Esophagus muscularis mucosa (tissue), 4 donors: ENCODE data around the gene ARPC1B. TPM values are rescaled to one million over a fixed set of nuclear protein-coding genes. Genes with fewer than 3 reads are reported as not detected.
"Not testable (repeated sequence)": the region's sequence is repeated elsewhere in the genome, so short reads cannot be mapped to it uniquely, and the experiment has no call there.

ENCODE experiments used
- DNase-seq: peaks from one replicate; pipeline ENCODE4 v3.0.0-alpha.2; 2017; ENCODE audit errors: extremely low spot score
- H3K27ac ChIP-seq, 4 donors: fragments of 200-600 bp; sonication (generic); replicated peaks in 1 of 4; 1 replicate in 3 of 4; 2 replicates in 1 of 4; pipeline ENCODE4 v1.5.1; 2016 to 2019; ENCODE audit warnings: mild to moderate bottlenecking in 1 of 4
- H3K27me3 ChIP-seq, 4 donors: fragments of 200-600 bp; sonication (generic); one replicate each; pipeline versions ENCODE4 v1.5.1 to v1.6.0; 2016 to 2019
- H3K36me3 ChIP-seq, 4 donors: fragments of 200-600 bp; sonication (generic); one replicate each; pipeline ENCODE4 v1.5.1; 2016 to 2019
- H3K4me1 ChIP-seq, 4 donors: fragments of 200-600 bp; sonication (generic); one replicate each; pipeline ENCODE4 v1.5.1; 2016 to 2019
- H3K4me3 ChIP-seq, 4 donors: fragments of 200-600 bp; sonication (generic); 1 replicate in 2 of 4; 2 replicates in 2 of 4; pipeline ENCODE4 v1.5.1; 2016 to 2019; ENCODE audit warnings: mild to moderate bottlenecking in 4 of 4, moderate library complexity in 1 of 4
- H3K9me3 ChIP-seq, 4 donors: fragments of 200-600 bp; sonication (generic); 1 replicate in 3 of 4; 2 replicates in 1 of 4; pipeline ENCODE4 v1.5.1; 2016 to 2019
- CTCF ChIP-seq, 3 experiments: fragments of 200-600 bp in 2 of 3; fragments of 450-650 bp in 1 of 3; sonication (generic) in 2 of 3; IDR thresholded peaks; one replicate each; pipeline ENCODE4 v1.5.1; 2017 to 2019; ENCODE audit warnings: antibody characterized with exemption in 3 of 3, mild to moderate bottlenecking in 2 of 3, moderate library complexity in 1 of 3
- EP300 ChIP-seq: sonication (generic); formaldehyde crosslinking; IDR thresholded peaks from one replicate; pipeline ENCODE4 v1.6.1; 2017; ENCODE audit warnings: antibody characterized with exemption
- POLR2A ChIP-seq: fragments of 450-650 bp; IDR thresholded peaks from one replicate; pipeline ENCODE4 v1.6.1; 2017; ENCODE audit warnings: antibody characterized with exemption, moderate library complexity, mild to moderate bottlenecking, low read depth
- POLR2AphosphoS5 ChIP-seq, 2 donors: sonication (generic); formaldehyde crosslinking; IDR thresholded peaks; one replicate each; pipeline ENCODE4 v1.6.1; 2017; ENCODE audit warnings: antibody characterized with exemption in 2 of 2
- WGBS: methylation state at CpG from one replicate; pipeline ENCODE4 v1.1.5; 2018; 5-methylcytosine and 5-hydroxymethylcytosine counted together
- intact Hi-C: fragments of 100-400 bp; cut with DNase I; formaldehyde crosslinking; loops from one replicate; pipeline ENCODE4 v1.15.1; 2023
- total RNA-seq, 4 donors: library from RNA; depleted of rRNA; stranded (reverse); fragments of >200 nt; gene quantifications; one replicate each; pipeline versions ENCODE4 v1.1.0 to v1.2.1, GENCODE V29; 2016

Gene ARPC1B
- 100 to 1,000 TPM; 101 to 153 (median 134) TPM for total RNA-seq

GRCh38 chr7:99374111-99375064 lies at the start of gene ARPC1B:
TSS of gene ARPC1B (plus strand) at chr7:99374730. CDS start at chr7:99385715, 10,985 bp downstream.
- peaks cover 3 to 24% (median 15%) of the 10 kb centered on the region in 4 donors for H3K36me3 ChIP-seq
- H3K4me1 ChIP-seq: peaks cover 32 to 53% (median 47%) of the 10 kb centered on the region in 4 donors
- TF ChIP-seq EP300: no peak
- peak; percentile 31 to 83 for TF ChIP-seq POLR2AphosphoS5 (IDR thresholded peaks at IDR 0.05)
- no peak for TF ChIP-seq POLR2A
- peak; percentile 94 for DNase-seq
- H3K4me3 ChIP-seq: peak within 1 kb of the TSS; percentile 86 to 99 (median 92)
- peak within 1 kb of the TSS; percentile 80 to 93 (median 90) for H3K27ac ChIP-seq
- intact Hi-C loops: no loop called here
- 7% methylated on average over 14 of the region's 95 CpGs for WGBS
- H3K9me3 ChIP-seq: no peaks in the 10 kb centered on the region
- no peaks in the 10 kb centered on the region for H3K27me3 ChIP-seq

- DNase-seq: no peak
- H3K27me3 ChIP-seq: no peaks in the 10 kb centered on the region
- peaks cover 36 to 46% (median 45%) of the 10 kb centered on the region in 4 donors for H3K4me1 ChIP-seq
- peaks cover 0 to 5% (median 0%) of the 10 kb centered on the region in 4 donors for H3K36me3 ChIP-seq
- intact Hi-C loops: no loop called here
- WGBS: 13% methylated on average over 8 of the region's 14 CpGs
- peak overlapping the region; percentile 77 to 99 (median 90) for H3K4me3 ChIP-seq
- TF ChIP-seq POLR2AphosphoS5 (IDR thresholded peaks at IDR 0.05) (no peak), CTCF (IDR thresholded peaks at IDR 0.05) (no peak), POLR2A (no peak), EP300 (no peak)
- H3K27ac ChIP-seq: peak overlapping the region; percentile 82 to 92 (median 90)
- H3K9me3 ChIP-seq: no peaks in the 10 kb centered on the region
These were observed 49.5 kb upstream of the ARPC1B start for GRCh38 chr7:99325001-99325493.

- peaks cover 0 to 5% (median 0%) of the 10 kb centered on the region in 4 donors for H3K36me3 ChIP-seq
- peak in 2 of 3 experiments; percentile 14 to 36 for TF ChIP-seq CTCF (IDR thresholded peaks at IDR 0.05)
- TF ChIP-seq POLR2AphosphoS5 (IDR thresholded peaks at IDR 0.05): peak; percentile 95 to 98
- TF ChIP-seq EP300: no peak
- TF ChIP-seq POLR2A: peak; percentile 24
- DNase-seq: peak; percentile 97
- peak within 1 kb of the TSS; percentile 82 to 92 (median 90) for H3K27ac ChIP-seq
- intact Hi-C loops: no loop called here
- no peaks in the 10 kb centered on the region for H3K27me3 ChIP-seq
- no peaks in the 10 kb centered on the region for H3K9me3 ChIP-seq
- peak within 1 kb of the TSS; percentile 77 to 99 (median 90) for H3K4me3 ChIP-seq
- H3K4me1 ChIP-seq: peaks cover 41 to 54% (median 52%) of the 10 kb centered on the region in 4 donors
- 0% methylated on average over 8 of the region's 82 CpGs for WGBS
These were observed 48.7 kb upstream of the ARPC1B start, which contains the start of gene ARPC1A for GRCh38 chr7:99325592-99326407. TSS of gene ARPC1A (plus strand) at chr7:99325898. CDS start at chr7:99333354, 7,456 bp downstream.

- Histone ChIP-seq H3K4me3 (peak overlapping the region; percentile 77 to 99 (median 90)), H3K4me1 (peaks cover 41 to 58% (median 52%) of the 10 kb centered on the region in 4 donors), H3K36me3 (peaks cover 0 to 5% (median 2%) of the 10 kb centered on the region in 4 donors), H3K27ac (peak overlapping the region; percentile 82 to 92 (median 90)), H3K27me3 (no peaks in the 10 kb centered on the region), H3K9me3 (no peaks in the 10 kb centered on the region)
- WGBS: 2% methylated on average over 10 of the region's 10 CpGs
- no peak for DNase-seq
- intact Hi-C loops: no loop called here
- TF ChIP-seq POLR2AphosphoS5 (IDR thresholded peaks at IDR 0.05): no peak
- TF ChIP-seq EP300: no peak
- TF ChIP-seq CTCF (IDR thresholded peaks at IDR 0.05): no peak
- TF ChIP-seq POLR2A: no peak
These were observed 48.1 kb upstream of the ARPC1B start for GRCh38 chr7:99326408-99326782.

GRCh38 chr7:99330314-99330961 lies 44.1 kb upstream of the ARPC1B start:
- H3K27me3 ChIP-seq, H3K4me3 ChIP-seq, H3K9me3 ChIP-seq, DNase-seq, H3K27ac ChIP-seq, intact Hi-C loops: not testable (repeated sequence)
- peaks cover 42 to 49% (median 45%) of the 10 kb centered on the region in 4 donors for H3K4me1 ChIP-seq
- peaks cover 19 to 34% (median 27%) of the 10 kb centered on the region in 4 donors for H3K36me3 ChIP-seq
- 71% methylated on average over 4 of the region's 8 CpGs for WGBS
